ENCODE data around the gene TCF25.

The TCF25 gene

DNA sequence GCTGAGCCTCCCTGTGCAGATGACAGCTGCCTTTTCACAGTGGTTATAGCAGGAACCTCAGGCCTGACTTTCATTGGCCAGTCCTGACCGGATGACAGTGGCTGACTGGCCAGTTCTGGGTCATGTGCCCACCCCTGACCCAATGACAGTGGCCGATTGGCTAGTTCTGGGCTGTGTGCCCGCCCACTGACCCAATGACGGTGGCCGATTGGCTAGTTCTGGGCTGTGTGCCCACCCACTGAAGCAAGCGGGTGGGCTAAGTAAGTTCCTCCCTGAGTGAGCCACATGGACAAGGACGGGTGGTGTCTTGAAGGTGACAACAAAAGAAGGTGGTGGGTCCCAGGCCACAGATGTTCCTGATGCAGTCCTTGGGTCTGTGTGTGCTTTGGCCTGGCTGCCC, 84.7 kb downstream of the TCF25 start:
- H3K4me1 ChIP-seq (ENCODE audit: insufficient read depth, low read length, poor library complexity, severe bottlenecking): no peaks in the 10 kb centered on the region
- H3K27me3 ChIP-seq (ENCODE audit: insufficient read depth, low read length, poor library complexity, severe bottlenecking): no peaks in the 10 kb centered on the region
- H3K4me2 ChIP-seq (ENCODE audit: low read depth, low read length, poor library complexity, severe bottlenecking): no peak overlapping the region
- no peaks in the 10 kb centered on the region for H3F3A ChIP-seq (ENCODE audit: low read depth)
- H3K9me3 ChIP-seq (ENCODE audit: insufficient read depth, low read depth, low read length): no peaks in the 10 kb centered on the region
- no peaks in the 10 kb centered on the region for H3K9me2 ChIP-seq (replicated peaks; ENCODE audit: low read depth, low read length)
- no peak overlapping the region for H3K4me3 ChIP-seq (ENCODE audit: low read length, poor library complexity, severe bottlenecking)
- no peaks in the 10 kb centered on the region for H3K36me3 ChIP-seq (ENCODE audit: insufficient read depth, low read length)
- H3K9ac ChIP-seq (ENCODE audit: low read depth, low read length, poor library complexity, severe bottlenecking): no peak overlapping the region
- no peak overlapping the region for H2AFZ ChIP-seq (ENCODE audit: low read length)
- TF ChIP-seq EZH2phosphoT487 (IDR thresholded peaks at IDR 0.05; ENCODE audit: borderline replicate concordance): no peak
- TF ChIP-seq, protein P1, sequence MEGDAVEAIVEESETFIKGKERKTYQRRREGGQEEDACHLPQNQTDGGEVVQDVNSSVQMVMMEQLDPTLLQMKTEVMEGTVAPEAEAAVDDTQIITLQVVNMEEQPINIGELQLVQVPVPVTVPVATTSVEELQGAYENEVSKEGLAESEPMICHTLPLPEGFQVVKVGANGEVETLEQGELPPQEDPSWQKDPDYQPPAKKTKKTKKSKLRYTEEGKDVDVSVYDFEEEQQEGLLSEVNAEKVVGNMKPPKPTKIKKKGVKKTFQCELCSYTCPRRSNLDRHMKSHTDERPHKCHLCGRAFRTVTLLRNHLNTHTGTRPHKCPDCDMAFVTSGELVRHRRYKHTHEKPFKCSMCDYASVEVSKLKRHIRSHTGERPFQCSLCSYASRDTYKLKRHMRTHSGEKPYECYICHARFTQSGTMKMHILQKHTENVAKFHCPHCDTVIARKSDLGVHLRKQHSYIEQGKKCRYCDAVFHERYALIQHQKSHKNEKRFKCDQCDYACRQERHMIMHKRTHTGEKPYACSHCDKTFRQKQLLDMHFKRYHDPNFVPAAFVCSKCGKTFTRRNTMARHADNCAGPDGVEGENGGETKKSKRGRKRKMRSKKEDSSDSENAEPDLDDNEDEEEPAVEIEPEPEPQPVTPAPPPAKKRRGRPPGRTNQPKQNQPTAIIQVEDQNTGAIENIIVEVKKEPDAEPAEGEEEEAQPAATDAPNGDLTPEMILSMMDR (conservative IDR thresholded peaks at IDR 0.05; ENCODE audit: low read length): no peak
- H4K20me1 ChIP-seq (ENCODE audit: insufficient read depth, low read length, poor library complexity, severe bottlenecking): no peaks in the 10 kb centered on the region
- H3K79me2 ChIP-seq (ENCODE audit: insufficient read depth, low read length): no peaks in the 10 kb centered on the region

DNA sequence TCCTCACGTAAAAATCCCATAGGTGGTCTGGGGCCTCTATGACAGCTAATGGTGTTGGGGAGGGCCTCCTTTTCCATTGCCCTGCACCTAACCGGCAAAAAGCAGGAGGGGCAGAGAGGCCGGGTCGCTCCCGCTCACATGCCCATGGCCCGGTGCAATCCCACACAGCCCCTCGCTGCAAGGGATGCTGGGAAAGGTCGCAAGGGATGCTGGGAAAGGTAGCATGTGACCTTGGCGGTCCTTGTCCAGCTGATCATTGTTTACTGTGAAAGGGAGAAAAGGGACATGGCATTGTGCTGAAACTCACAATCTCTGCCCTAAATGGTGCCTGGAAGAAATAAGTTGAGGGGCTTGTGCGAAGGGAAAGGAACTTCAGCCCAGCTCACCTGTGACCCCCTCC, 85.2 kb downstream of the TCF25 start:
- Histone ChIP-seq H3K9me3 (ENCODE audit: insufficient read depth, low read depth, low read length) (no peaks in the 10 kb centered on the region), H2AFZ (ENCODE audit: low read length) (no peak overlapping the region), H3F3A (ENCODE audit: low read depth) (no peaks in the 10 kb centered on the region), H3K4me1 (ENCODE audit: insufficient read depth, low read length, poor library complexity, severe bottlenecking) (no peaks in the 10 kb centered on the region), H4K20me1 (ENCODE audit: insufficient read depth, low read length, poor library complexity, severe bottlenecking) (no peaks in the 10 kb centered on the region), H3K9me2 (replicated peaks; ENCODE audit: low read depth, low read length) (no peaks in the 10 kb centered on the region), H3K9ac (ENCODE audit: low read depth, low read length, poor library complexity, severe bottlenecking) (no peak overlapping the region), H3K27me3 (ENCODE audit: insufficient read depth, low read length, poor library complexity, severe bottlenecking) (no peaks in the 10 kb centered on the region), H3K4me2 (ENCODE audit: low read depth, low read length, poor library complexity, severe bottlenecking) (no peak overlapping the region), H3K4me3 (ENCODE audit: low read length, poor library complexity, severe bottlenecking) (no peak overlapping the region), H3K36me3 (ENCODE audit: insufficient read depth, low read length) (no peaks in the 10 kb centered on the region), H3K79me2 (ENCODE audit: insufficient read depth, low read length) (no peaks in the 10 kb centered on the region)
- TF ChIP-seq, protein P1 (conservative IDR thresholded peaks at IDR 0.05; ENCODE audit: low read length): no peak
- TF ChIP-seq EZH2phosphoT487 (IDR thresholded peaks at IDR 0.05; ENCODE audit: borderline replicate concordance): no peak

DNA sequence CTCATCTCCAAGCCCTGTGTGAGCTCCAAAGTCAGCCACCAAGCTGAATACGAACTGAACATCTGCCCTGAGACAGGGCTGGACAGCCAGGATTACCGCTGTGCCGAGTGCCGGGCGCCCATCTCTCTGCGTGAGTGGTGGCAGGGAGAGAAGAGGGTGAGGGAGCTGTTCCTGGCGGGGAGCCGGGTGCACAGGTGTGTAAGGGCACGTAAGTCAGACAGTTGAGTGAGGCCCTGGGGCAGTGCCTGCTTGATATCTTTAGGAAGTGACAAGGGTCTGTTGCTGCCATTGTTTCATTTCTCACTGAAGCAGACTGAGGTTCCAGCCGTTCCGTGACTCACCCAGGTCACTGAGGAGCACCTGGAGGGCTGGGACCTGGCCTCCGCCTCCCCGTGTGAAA, 87.6 kb downstream of the TCF25 start:
- H3K9ac ChIP-seq (ENCODE audit: low read depth, low read length, poor library complexity, severe bottlenecking): no peak overlapping the region
- H3K4me1 ChIP-seq (ENCODE audit: insufficient read depth, low read length, poor library complexity, severe bottlenecking): no peaks in the 10 kb centered on the region
- TF ChIP-seq, protein P1 (conservative IDR thresholded peaks at IDR 0.05; ENCODE audit: low read length): no peak
- TF ChIP-seq EZH2phosphoT487 (IDR thresholded peaks at IDR 0.05; ENCODE audit: borderline replicate concordance): no peak
- no peaks in the 10 kb centered on the region for H3K9me3 ChIP-seq (ENCODE audit: insufficient read depth, low read depth, low read length)
- H3F3A ChIP-seq (ENCODE audit: low read depth): no peaks in the 10 kb centered on the region
- H2AFZ ChIP-seq (ENCODE audit: low read length): no peak overlapping the region
- H3K36me3 ChIP-seq (ENCODE audit: insufficient read depth, low read length): no peaks in the 10 kb centered on the region
- H3K27me3 ChIP-seq (ENCODE audit: insufficient read depth, low read length, poor library complexity, severe bottlenecking): no peaks in the 10 kb centered on the region
- no peak overlapping the region for H3K4me2 ChIP-seq (ENCODE audit: low read depth, low read length, poor library complexity, severe bottlenecking)
- no peak overlapping the region for H3K4me3 ChIP-seq (ENCODE audit: low read length, poor library complexity, severe bottlenecking)
- H4K20me1 ChIP-seq (ENCODE audit: insufficient read depth, low read length, poor library complexity, severe bottlenecking): no peaks in the 10 kb centered on the region
- no peaks in the 10 kb centered on the region for H3K9me2 ChIP-seq (replicated peaks; ENCODE audit: low read depth, low read length)
- H3K79me2 ChIP-seq (ENCODE audit: insufficient read depth, low read length): no peaks in the 10 kb centered on the region
